Measurements from ENCODE around the gene TSHR.

- TF ChIP-seq ZNF423 (CRISPR knock-in tag; IDR thresholded peaks at IDR 0.05): no peak
- TF ChIP-seq GRHL2 (CRISPR knock-in tag; IDR thresholded peaks at IDR 0.05; ENCODE audit: insufficient replicate concordance, severe bottlenecking): no peak
- no peak for TF ChIP-seq ATF3 (CRISPR knock-in tag; conservative IDR thresholded peaks at IDR 0.05)
- no peak for TF ChIP-seq IRF2 (CRISPR knock-in tag; IDR thresholded peaks at IDR 0.05; ENCODE audit: borderline replicate concordance, low read depth)
- TF ChIP-seq USF2 (CRISPR knock-in tag; IDR thresholded peaks at IDR 0.05): no peak
- no peak for TF ChIP-seq HMGXB4 (CRISPR knock-in tag; IDR thresholded peaks at IDR 0.05)
- TF ChIP-seq ATF2 (CRISPR knock-in tag; IDR thresholded peaks at IDR 0.05; ENCODE audit: borderline replicate concordance, low read depth): no peak
- TF ChIP-seq CTCF (IDR thresholded peaks at IDR 0.05): no peak
- TF ChIP-seq SMAD4 (CRISPR knock-in tag; IDR thresholded peaks at IDR 0.05): no peak
- TF ChIP-seq E2F1 (CRISPR knock-in tag; IDR thresholded peaks at IDR 0.05): no peak
- no peak for TF ChIP-seq CREB1 (CRISPR knock-in tag; IDR thresholded peaks at IDR 0.05)
- TF ChIP-seq FOXK1 (CRISPR knock-in tag; IDR thresholded peaks at IDR 0.05): no peak
- TF ChIP-seq SP1 (CRISPR knock-in tag; conservative IDR thresholded peaks at IDR 0.05): no peak
- no peak for TF ChIP-seq RELA (CRISPR knock-in tag; IDR thresholded peaks at IDR 0.05; ENCODE audit: borderline replicate concordance)
These were observed 10.4 kb upstream of the TSHR start for GRCh38 chr14:80944861-80945617.
